Right renal cortex interstitium (tissue), 3 donors: Measurements from ENCODE around the gene FYN. TPM values are rescaled to one million over a fixed set of nuclear protein-coding genes. Genes with fewer than 3 reads are reported as not detected.

Source experiments
- DNase-seq, 3 donors: peaks; one replicate each; pipeline ENCODE4 v3.0.0-alpha.2; 2013; ENCODE audit warnings: low read depth in 3 of 3, low spot score in 2 of 3
- polyA plus RNA-seq, 3 donors: library from polyadenylated mRNA; unstranded; fragments of 120-200 nt; gene quantifications; one replicate each; pipeline ENCODE4 v1.2.1, GENCODE V29; 2013; ENCODE audit not compliant: insufficient read length in 3 of 3

FYN gene
- polyA plus RNA-seq, 3 donors, result 162 to 190 (median 187) TPM

- DNase-seq, result no peak
Measured at GRCh38 chr6:111885373-111886027, 12.2 kb upstream of the FYN start.

DNA sequence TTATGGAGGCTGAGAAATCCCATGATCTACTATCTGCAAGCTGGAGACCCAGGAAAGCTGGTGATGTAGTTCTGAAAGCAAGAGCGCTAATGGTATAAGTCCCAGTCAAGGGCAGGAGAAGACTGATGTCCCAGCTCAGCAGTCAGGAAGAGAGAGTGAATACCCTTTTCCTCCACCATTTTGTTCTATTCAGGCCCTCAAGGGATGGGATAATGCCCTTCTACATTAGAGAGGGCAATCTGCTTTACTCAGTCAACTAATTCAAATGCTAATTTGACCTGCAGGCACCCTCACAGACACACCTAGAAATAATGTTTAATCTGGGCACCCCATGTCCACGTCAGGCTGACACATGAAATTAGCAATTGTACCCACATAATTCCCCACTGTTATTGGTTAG lies 10.8 kb upstream of the FYN start:
- no peak for DNase-seq

DNA sequence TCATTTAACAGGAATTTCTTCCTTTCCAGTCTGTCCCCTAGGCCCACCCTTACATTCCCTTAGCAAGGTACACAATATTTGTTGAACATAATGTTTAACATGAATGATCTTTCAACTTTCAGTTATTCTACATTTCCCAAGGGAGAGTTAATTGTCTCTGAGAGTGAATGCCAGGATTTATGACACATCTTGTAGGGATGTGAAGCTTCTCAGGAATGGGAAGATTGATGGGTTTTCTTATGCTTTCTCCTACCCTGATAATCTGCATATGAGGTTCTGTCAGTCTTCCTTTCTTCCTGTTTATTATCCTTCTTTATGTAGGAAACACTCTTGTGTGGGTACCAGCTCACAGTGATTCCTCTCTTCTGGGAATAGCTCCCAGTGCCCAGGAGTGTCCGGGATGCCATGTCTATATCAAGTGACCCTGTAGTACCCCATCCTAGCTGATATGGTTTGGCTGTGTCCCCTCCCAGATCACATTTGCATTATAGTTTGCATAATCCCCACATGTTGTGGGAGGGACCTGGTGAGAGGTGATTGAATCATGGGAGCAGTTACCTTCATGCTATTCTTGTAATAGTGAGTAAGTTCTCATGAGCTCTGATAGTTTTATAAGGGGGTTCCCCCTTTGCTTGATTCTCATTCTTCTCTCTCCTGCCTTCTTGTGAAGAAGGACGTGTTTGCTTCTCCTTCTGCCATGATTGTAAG lies 7.1 kb upstream of the FYN start:
- no peak for DNase-seq

GRCh38 chr6:111875741-111876140 lies 2.5 kb upstream of the FYN start:
- no peak for DNase-seq

- DNase-seq, result no peak
Measured at GRCh38 chr6:111874025-111874415, 768 bp upstream of the FYN start.

DNA sequence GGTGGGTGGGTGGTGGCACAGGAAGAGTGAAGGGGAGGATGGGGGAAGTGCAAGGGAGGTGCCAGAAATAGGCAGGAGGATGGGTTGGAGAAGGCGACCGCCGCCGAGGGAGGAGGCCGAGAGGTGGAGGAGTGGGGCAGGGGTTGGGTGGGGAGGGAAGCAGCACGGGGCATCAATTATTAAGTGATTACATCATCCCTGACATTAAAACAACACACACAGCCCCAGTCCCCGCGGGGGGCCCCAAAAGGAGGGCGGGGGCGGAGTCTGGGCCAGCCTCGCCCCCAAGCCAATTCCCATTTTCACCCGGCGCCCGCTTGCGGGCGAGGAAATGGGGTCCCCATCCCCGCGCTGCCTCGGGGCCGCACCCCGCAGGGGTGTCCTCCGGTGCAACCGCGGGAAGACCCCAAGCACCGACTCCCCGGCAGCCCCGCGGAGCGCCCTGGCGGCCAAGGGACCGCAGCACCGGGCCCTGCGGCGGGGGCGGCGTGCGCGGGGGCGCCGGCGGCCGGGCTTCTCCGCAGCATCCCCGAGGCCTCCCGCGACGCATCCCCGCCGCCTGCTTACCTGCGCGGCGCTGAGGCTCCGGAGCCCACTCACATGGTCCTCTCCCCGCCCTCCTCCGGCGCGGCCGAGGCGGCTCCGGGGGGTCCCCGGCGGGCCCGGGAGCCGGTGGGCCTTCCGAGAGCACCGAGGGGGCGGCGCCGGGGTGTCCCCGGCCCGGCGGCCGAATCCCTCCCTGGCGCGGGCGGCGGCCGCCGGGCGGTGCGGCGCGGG lies 663 bp downstream of the FYN start:
- peak in 1 of 3 donors; percentile 12 for DNase-seq

DNA sequence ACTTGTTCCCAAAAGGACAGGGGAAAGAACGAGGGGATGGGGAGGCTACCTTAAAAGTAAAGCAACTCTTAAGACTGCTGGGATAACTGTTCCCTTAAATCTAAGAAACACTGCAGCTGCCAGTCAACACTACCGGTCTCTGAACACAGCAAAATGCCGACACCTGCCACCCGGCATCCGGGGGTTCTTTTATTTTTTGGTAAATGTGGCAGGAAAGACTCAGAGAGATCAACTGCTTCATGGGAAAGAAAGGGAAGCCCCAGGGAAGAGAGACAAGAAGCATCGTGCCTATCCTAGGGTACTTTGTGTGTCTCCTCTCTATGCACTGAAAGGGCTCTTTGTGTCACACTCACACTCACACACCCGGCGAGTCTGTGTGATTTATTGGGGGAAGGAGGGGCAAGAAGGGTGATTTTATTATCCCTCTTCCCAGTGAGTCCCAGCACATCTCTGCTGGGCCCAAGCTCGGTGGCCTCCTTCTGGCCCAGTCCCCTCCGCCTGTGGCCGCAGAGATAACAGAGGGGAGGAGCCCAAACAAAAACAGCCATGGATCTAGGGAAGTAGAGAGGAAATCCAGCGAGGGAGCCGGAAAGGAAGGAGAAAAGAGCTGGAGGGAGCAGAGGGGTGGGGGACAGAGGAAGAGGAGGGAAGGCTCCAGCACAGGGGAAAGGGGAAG lies 1.4 kb downstream of the FYN start:
- DNase-seq, result peak in 1 of 3 donors; percentile 54

- DNase-seq, result no peak
Measured at GRCh38 chr6:111871207-111871606, 2.0 kb downstream of the FYN start.

DNA sequence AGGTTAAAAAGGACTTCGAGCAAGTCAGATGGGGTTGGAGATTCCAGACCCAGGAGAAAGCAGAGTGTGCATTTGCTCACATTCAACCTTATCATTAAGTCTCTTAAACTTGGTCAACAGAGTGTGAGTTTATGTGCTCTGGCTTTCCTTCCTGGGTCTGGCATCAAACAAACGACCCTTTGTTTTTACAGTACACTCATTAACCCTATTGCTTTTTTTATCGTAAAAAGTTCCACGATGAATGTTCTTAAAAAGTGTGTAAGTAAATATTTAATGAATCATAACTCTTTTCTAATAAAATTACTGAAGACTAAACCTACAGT lies 2.5 kb downstream of the FYN start:
- no peak for DNase-seq

DNA sequence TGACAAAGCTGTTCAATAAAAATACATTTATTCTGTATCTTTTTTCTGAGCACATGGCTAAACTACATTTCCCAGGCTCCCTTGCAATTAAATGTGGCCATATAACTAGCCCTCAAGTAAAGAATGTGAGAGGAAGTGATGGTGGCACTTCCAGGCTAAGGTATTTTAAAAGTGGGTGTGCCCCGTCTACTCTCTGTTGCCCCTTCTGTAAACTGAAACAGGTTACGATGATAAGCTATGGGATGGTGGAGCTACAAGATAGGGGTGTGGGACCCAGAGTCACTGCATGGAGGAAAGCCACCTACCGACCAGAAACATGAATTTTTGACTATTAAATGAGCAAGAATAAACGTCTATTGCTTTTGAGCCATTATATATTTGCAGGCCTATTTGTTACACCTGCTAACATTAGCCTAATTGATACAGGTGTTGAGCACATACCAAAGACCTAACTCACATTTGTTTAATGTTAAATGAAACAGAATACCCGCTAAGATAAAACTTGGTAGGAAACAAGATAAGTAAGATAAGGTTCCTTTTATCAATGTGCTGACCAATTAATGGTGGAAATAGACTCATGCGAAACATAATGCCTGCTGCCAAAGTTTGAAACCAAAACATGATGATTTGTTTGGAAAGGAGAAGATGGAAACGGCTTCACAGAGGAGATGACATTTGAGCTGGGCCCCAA lies 3.1 kb downstream of the FYN start:
- no peak for DNase-seq

DNA sequence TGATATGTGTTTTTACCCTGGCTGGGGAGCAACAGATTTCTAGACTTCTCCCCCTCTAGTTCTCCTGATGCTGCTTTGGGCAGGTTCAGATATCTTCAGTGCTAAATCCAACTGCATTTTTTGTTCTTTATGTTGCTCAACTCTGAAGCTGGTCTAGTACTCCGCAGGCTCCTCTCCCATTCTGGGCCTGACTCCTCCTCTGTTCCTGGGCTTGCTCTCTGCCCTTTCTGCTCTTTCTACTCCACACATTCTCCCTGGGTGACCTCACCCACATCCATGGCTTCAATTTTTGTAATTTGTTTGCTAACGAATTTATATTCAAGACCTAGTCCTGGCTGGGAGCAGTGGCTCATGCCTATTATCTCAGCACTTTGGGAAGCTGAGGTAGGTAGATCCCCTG lies 6.4 kb downstream of the FYN start:
- no peak for DNase-seq

DNA sequence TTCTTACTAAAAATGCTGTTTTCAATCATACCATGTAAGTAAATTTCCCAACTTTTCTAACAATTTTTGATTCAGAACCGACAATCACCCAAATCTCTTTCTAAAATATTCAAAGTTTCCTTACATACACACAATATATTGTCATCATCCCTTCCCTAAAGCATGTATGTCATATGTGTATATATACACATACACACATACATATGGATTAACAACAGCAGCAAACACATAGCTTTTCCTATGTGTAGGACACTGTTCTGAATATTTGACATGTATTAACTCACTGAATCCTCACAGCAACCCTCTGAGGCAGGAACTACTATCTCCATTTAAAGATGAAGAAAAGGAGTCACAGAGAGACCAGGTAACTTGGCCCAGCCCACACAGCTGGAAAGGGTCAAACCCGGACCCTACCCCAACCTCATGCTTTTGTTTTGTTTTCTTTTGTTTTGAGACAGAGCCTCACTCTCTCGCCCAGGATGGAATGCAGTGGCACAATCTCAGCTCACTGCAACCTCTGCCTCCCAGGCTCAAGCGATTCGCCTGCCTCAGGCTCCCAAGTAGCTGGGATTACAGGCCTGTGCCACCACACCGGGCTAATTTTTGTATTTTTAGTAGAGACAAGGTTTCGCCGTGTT lies 7.2 kb downstream of the FYN start:
- no peak for DNase-seq

DNA sequence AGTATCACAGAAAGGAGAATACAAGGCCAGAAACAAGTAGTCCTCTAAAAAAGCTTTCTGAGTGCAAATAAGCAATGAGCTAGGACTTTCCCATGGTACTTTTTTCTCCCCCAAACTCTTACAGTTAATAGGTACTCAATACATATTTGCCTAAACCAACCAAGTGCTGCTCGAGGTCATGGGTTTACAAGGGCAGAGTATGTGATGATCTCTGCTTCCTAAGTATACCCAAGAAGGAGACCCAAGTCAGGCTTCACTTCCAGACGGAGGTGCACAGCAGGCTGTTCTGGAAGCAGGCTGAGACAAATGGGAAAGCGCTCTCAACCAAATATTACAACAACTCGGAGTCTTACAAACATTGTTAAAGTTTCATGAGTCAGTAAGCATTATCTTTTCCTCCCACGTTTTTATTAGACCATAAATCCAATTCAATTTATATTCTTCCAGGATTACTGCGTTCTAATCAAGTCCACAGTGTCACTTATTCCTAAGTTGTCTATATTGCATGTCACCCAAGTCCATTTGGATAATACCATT lies 8.1 kb downstream of the FYN start:
- no peak for DNase-seq

- no peak for DNase-seq
Measured at GRCh38 chr6:111864138-111865048, 8.9 kb downstream of the FYN start.

- no peak for DNase-seq
Measured at GRCh38 chr6:111862741-111863140, 10.5 kb downstream of the FYN start.

GRCh38 chr6:111862314-111862713 lies 10.9 kb downstream of the FYN start:
- DNase-seq, result no peak

GRCh38 chr6:111861431-111861885 lies 11.8 kb downstream of the FYN start:
- no peak for DNase-seq

DNA sequence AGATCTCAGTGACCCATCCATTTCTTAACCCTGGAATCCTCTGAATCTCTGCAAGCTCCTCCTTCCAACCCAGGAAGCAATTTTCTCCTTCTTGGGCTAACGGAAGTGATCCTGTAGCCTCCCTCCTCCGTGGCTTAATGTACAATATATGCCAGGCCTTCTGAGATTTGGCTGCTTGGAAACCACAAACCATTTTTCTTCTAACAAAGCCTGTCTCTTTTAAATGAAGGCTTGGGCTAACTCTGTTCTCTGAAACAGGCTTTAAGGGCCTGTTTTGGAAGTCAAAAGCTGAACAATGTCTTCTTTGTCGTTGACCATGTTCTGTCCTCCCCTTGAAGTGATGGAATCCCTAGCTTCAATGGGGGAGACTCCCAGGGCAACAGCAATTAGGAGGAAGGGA lies 14.9 kb downstream of the FYN start:
- DNase-seq, result no peak
